ENCODE measurements around the gene ELN.
"Not testable (repeated sequence)": the region's sequence is repeated elsewhere in the genome, so short reads cannot be mapped to it uniquely, and the experiment has no call there.

ELN gene

GRCh38 chr7:74027683-74028320 lies at the start of gene ELN:
Gene ELN, plus strand, starts transcription at chr7:74028173. Its CDS starts 15 bp downstream, at chr7:74028188.
- DNase-seq: no peak

- DNase-seq: no peak
Measured at GRCh38 chr7:73978661-73979563, 49.1 kb upstream of the ELN start.

GRCh38 chr7:73979656-73980055 lies 48.3 kb upstream of the ELN start:
- DNase-seq: not testable (repeated sequence)

GRCh38 chr7:73980206-73980605 lies 47.8 kb upstream of the ELN start:
- no peak for DNase-seq

- DNase-seq: no peak
Measured at GRCh38 chr7:73981933-73982332, 46.0 kb upstream of the ELN start.

GRCh38 chr7:73983437-73984164 lies 44.4 kb upstream of the ELN start:
- DNase-seq: no peak

GRCh38 chr7:73984481-73985205 lies 43.3 kb upstream of the ELN start:
- no peak for DNase-seq

GRCh38 chr7:73985737-73986141 lies 42.2 kb upstream of the ELN start:
- no peak for DNase-seq

GRCh38 chr7:73986158-73986631 lies 41.8 kb upstream of the ELN start:
- DNase-seq: no peak

- no peak for DNase-seq
Measured at GRCh38 chr7:73987298-73987697, 40.7 kb upstream of the ELN start.

GRCh38 chr7:73988197-73988596 lies 39.8 kb upstream of the ELN start:
- no peak for DNase-seq

GRCh38 chr7:73991522-73992100 lies 36.4 kb upstream of the ELN start:
- DNase-seq: no peak

- no peak for DNase-seq
Measured at GRCh38 chr7:73992101-73992562, 35.8 kb upstream of the ELN start.

GRCh38 chr7:73994023-73994422 lies 34.0 kb upstream of the ELN start:
- DNase-seq: no peak

GRCh38 chr7:73994761-73995160 lies 33.2 kb upstream of the ELN start:
- DNase-seq: no peak

GRCh38 chr7:73995330-73995729 lies 32.6 kb upstream of the ELN start:
- no peak for DNase-seq

GRCh38 chr7:73995821-73996511 lies 32.0 kb upstream of the ELN start:
- DNase-seq: no peak

- no peak for DNase-seq
Measured at GRCh38 chr7:73997056-73997455, 30.9 kb upstream of the ELN start.

- no peak for DNase-seq
Measured at GRCh38 chr7:73999664-74000435, 28.1 kb upstream of the ELN start.

- no peak for DNase-seq
Measured at GRCh38 chr7:74000489-74001149, 27.4 kb upstream of the ELN start.

Measured in activated CD4-positive, alpha-beta T cell treated with anti-CD3 and anti-CD28 coated beads for 4 hours (primary cell).